Activated CD8-positive, alpha-beta memory T cell treated with anti-CD3 and anti-CD28 coated beads for 1 hour (primary cell): ENCODE measurements around the gene CTCFL.

ENCODE experiments used
- DNase-seq, 2 donors: peaks; one replicate each; pipeline ENCODE4 v3.0.0-alpha.2; 2020; ENCODE audit warnings: low read depth in 1 of 2; ENCODE audit errors: extremely low read depth in 1 of 2

The CTCFL gene

GRCh38 chr20:57537822-57538221 lies 12.9 kb upstream of the CTCFL start:
- no peak for DNase-seq

GRCh38 chr20:57536771-57537724 lies 12.1 kb upstream of the CTCFL start:
- DNase-seq: no peak

GRCh38 chr20:57536120-57536708 lies 11.3 kb upstream of the CTCFL start:
- no peak for DNase-seq

GRCh38 chr20:57535297-57535696 lies 10.4 kb upstream of the CTCFL start:
- DNase-seq: no peak

GRCh38 chr20:57532104-57532503 lies 7.2 kb upstream of the CTCFL start:
- DNase-seq: no peak

GRCh38 chr20:57530327-57530981 lies 5.5 kb upstream of the CTCFL start:
- no peak for DNase-seq

GRCh38 chr20:57529810-57530209 lies 4.9 kb upstream of the CTCFL start:
- DNase-seq: no peak

- no peak for DNase-seq
These were observed 4.2 kb upstream of the CTCFL start for GRCh38 chr20:57529160-57529585.

GRCh38 chr20:57528148-57528547 lies 3.2 kb upstream of the CTCFL start:
- DNase-seq: no peak

GRCh38 chr20:57527728-57528127 lies 2.8 kb upstream of the CTCFL start:
- DNase-seq: no peak

GRCh38 chr20:57526885-57527460 lies 2.0 kb upstream of the CTCFL start:
- no peak for DNase-seq

- no peak for DNase-seq
These were observed 1.3 kb upstream of the CTCFL start for GRCh38 chr20:57526087-57526884.

- DNase-seq: no peak
These were observed 567 bp upstream of the CTCFL start for GRCh38 chr20:57525328-57526086.

- DNase-seq: no peak
These were observed 1.2 kb downstream of the CTCFL start for GRCh38 chr20:57523782-57524181.

- no peak for DNase-seq
These were observed 2.4 kb downstream of the CTCFL start for GRCh38 chr20:57522380-57523140.

GRCh38 chr20:57517904-57518303 lies 7.0 kb downstream of the CTCFL start:
- DNase-seq: no peak

- no peak for DNase-seq
These were observed 10.6 kb downstream of the CTCFL start for GRCh38 chr20:57514273-57514751.

- DNase-seq: no peak
These were observed 11.7 kb downstream of the CTCFL start for GRCh38 chr20:57513199-57513598.

- no peak for DNase-seq
These were observed 12.5 kb downstream of the CTCFL start for GRCh38 chr20:57512432-57512831.
